ENCODE results near the gene OR5H14. TPM values are rescaled to one million over a fixed set of nuclear protein-coding genes. Genes with fewer than 3 reads are reported as not detected.

Gene OR5H14
- total RNA-seq, 2 donors from 2014 or later: not detected

- ATAC-seq (ENCODE audit: insufficient number of reproducible peaks, low FRiP score, low read depth): no peak
- TF ChIP-seq CTCF (IDR thresholded peaks at IDR 0.05): no peak
Observed at GRCh38 chr3:98199020-98199419, 51.7 kb downstream of the OR5H14 start.

More at GRCh38 chr3:98199020-98199419, 51.7 kb downstream of the OR5H14 start:
- no peak overlapping the region for H3K27ac ChIP-seq
- no peak for DNase-seq (ENCODE audit: low spot score)
- no peaks in the 10 kb centered on the region for H3K27me3 ChIP-seq (replicated peaks; ENCODE audit: insufficient read depth)
- H3K36me3 ChIP-seq: no peaks in the 10 kb centered on the region
- no peak overlapping the region for H3K4me3 ChIP-seq
- no peaks in the 10 kb centered on the region for H3K4me1 ChIP-seq (ENCODE audit: control insufficient read depth in 1 of 2, low read depth in 2 of 2)
- H3K9me3 ChIP-seq: no peaks in the 10 kb centered on the region

Other genes starting within 250 kb of the OR5H14 start
- gene RIOX2, start 175.0 kb upstream of the OR5H14 start, total RNA-seq: 10 to 100 TPM; 14.2 to 24.8 TPM
- gene GABRR3, start 112.2 kb upstream of the OR5H14 start, total RNA-seq: not detected
- gene OR5AC2, start 60.3 kb upstream of the OR5H14 start, total RNA-seq: not detected
- gene OR5H1, start 16.8 kb upstream of the OR5H14 start, total RNA-seq: not detected
- gene OR5H15, start 19.2 kb downstream of the OR5H14 start, total RNA-seq: not detected
- gene OR5H6, start 116.8 kb downstream of the OR5H14 start, total RNA-seq: not detected
- not detected for gene OR5H2, start 135.0 kb downstream of the OR5H14 start, total RNA-seq
- gene OR5K4, start 206.4 kb downstream of the OR5H14 start, total RNA-seq: not detected
- not detected for gene OR5K3, start 243.2 kb downstream of the OR5H14 start, total RNA-seq